Large intestine (tissue), 3 donors: Measurements from ENCODE around the gene FARS2. TPM values are rescaled to one million over a fixed set of nuclear protein-coding genes. Genes with fewer than 3 reads are reported as not detected.

Source experiments
- DNase-seq, 2 donors: peaks; one replicate each; pipeline versions ENCODE4 v3.0.0 to v3.0.0-alpha.2; 2013
- H3K27ac ChIP-seq: one replicate; pipeline ENCODE4 v1.5.1; 2013; ENCODE audit warnings: low read length
- H3K27me3 ChIP-seq: 2 replicates; pipeline ENCODE4 v1.6.1; 2013; ENCODE audit warnings: low read length; ENCODE audit not compliant: control insufficient read depth, insufficient read depth
- H3K36me3 ChIP-seq: 2 replicates; pipeline ENCODE4 v1.6.1; 2013; ENCODE audit warnings: low read length; ENCODE audit not compliant: control insufficient read depth, insufficient read depth
- H3K4me1 ChIP-seq: one replicate; pipeline ENCODE4 v1.6.1; 2013; ENCODE audit warnings: low read length; ENCODE audit not compliant: control insufficient read depth, insufficient read depth
- H3K4me3 ChIP-seq: one replicate; pipeline ENCODE4 v1.5.1; 2013; ENCODE audit warnings: low read length
- H3K9me3 ChIP-seq: one replicate; pipeline ENCODE4 v1.6.1; 2013; ENCODE audit warnings: mild to moderate bottlenecking, low read depth, low read length, moderate library complexity; ENCODE audit not compliant: control insufficient read depth
- WGBS: methylation state at CpG from one replicate; pipeline ENCODE4 v1.1.5; 2013; ENCODE audit warnings: low lambda C conversion rate; ENCODE audit not compliant: insufficient coverage; 5-methylcytosine and 5-hydroxymethylcytosine counted together
- polyA plus RNA-seq: library from polyadenylated mRNA; unstranded; fragments of 120-200 nt; gene quantifications from one replicate; pipeline ENCODE4 v1.2.1, GENCODE V29; 2013

FARS2 gene
- polyA plus RNA-seq, 1 donor, result 14.3 TPM

- H3K36me3 ChIP-seq, result no peaks in the 10 kb centered on the region
- H3K27me3 ChIP-seq, result no peaks in the 10 kb centered on the region
- 95% methylated on average over 3 of the region's 3 CpGs for WGBS
- no peaks in the 10 kb centered on the region for H3K9me3 ChIP-seq
- no peak overlapping the region for H3K4me3 ChIP-seq
- H3K27ac ChIP-seq, result no peak overlapping the region
- DNase-seq, result no peak
- no peaks in the 10 kb centered on the region for H3K4me1 ChIP-seq
Measured at GRCh38 chr6:5390177-5390576, 128.9 kb downstream of the FARS2 start.

GRCh38 chr6:5394280-5394679, 133.0 kb downstream of the FARS2 start:
- Histone ChIP-seq H3K4me3 (no peak overlapping the region), H3K27me3 (no peaks in the 10 kb centered on the region), H3K4me1 (no peaks in the 10 kb centered on the region), H3K27ac (no peak overlapping the region), H3K36me3 (no peaks in the 10 kb centered on the region), H3K9me3 (no peaks in the 10 kb centered on the region)
- no CpG with 5 or more reads among the region's 4 CpGs for WGBS
- DNase-seq, result no peak

- H3K27ac ChIP-seq, result no peak overlapping the region
Measured at GRCh38 chr6:5395719-5396118, 134.4 kb downstream of the FARS2 start.

GRCh38 chr6:5398530-5398929, 137.2 kb downstream of the FARS2 start:
- Histone ChIP-seq H3K27me3 (no peaks in the 10 kb centered on the region), H3K36me3 (no peaks in the 10 kb centered on the region), H3K9me3 (peaks cover 8% of the 10 kb centered on the region), H3K4me3 (no peak overlapping the region), H3K4me1 (no peaks in the 10 kb centered on the region), H3K27ac (no peak overlapping the region)
- 60% methylated on average over 1 of the region's 1 CpG for WGBS
- peak in 1 of 2 donors; percentile 42 for DNase-seq

More at GRCh38 chr6:5395719-5396118, 134.4 kb downstream of the FARS2 start:
- Histone ChIP-seq H3K27me3 (no peaks in the 10 kb centered on the region), H3K9me3 (no peaks in the 10 kb centered on the region), H3K4me3 (no peak overlapping the region), H3K4me1 (no peaks in the 10 kb centered on the region), H3K36me3 (no peaks in the 10 kb centered on the region)
- DNase-seq, result no peak

GRCh38 chr6:5399391-5399790, 138.1 kb downstream of the FARS2 start:
- Histone ChIP-seq H3K27me3 (no peaks in the 10 kb centered on the region), H3K9me3 (peaks cover 8% of the 10 kb centered on the region), H3K27ac (no peak overlapping the region), H3K36me3 (no peaks in the 10 kb centered on the region), H3K4me3 (no peak overlapping the region), H3K4me1 (no peaks in the 10 kb centered on the region)
- DNase-seq, result no peak
- 100% methylated on average over 1 of the region's 2 CpGs for WGBS

GRCh38 chr6:5401845-5402738, 140.8 kb downstream of the FARS2 start:
- 94% methylated on average over 4 of the region's 4 CpGs for WGBS
- Histone ChIP-seq H3K36me3 (no peaks in the 10 kb centered on the region), H3K4me1 (no peaks in the 10 kb centered on the region), H3K4me3 (no peak overlapping the region), H3K27me3 (no peaks in the 10 kb centered on the region), H3K9me3 (peaks cover 8% of the 10 kb centered on the region), H3K27ac (no peak overlapping the region)
- DNase-seq, result no peak

- WGBS, result no CpG with 5 or more reads among the region's 3 CpGs
Measured at GRCh38 chr6:5403076-5403475, 141.8 kb downstream of the FARS2 start.

GRCh38 chr6:5403609-5404008, 142.3 kb downstream of the FARS2 start:
- no peak for DNase-seq
- no peak overlapping the region for H3K27ac ChIP-seq
- H3K9me3 ChIP-seq, result peaks cover 8% of the 10 kb centered on the region
- no peaks in the 10 kb centered on the region for H3K4me1 ChIP-seq
- H3K27me3 ChIP-seq, result no peaks in the 10 kb centered on the region
- no peak overlapping the region for H3K4me3 ChIP-seq
- no peaks in the 10 kb centered on the region for H3K36me3 ChIP-seq

More at GRCh38 chr6:5403076-5403475, 141.8 kb downstream of the FARS2 start:
- no peak for DNase-seq
- Histone ChIP-seq H3K27me3 (no peaks in the 10 kb centered on the region), H3K27ac (no peak overlapping the region), H3K9me3 (peaks cover 8% of the 10 kb centered on the region), H3K4me3 (no peak overlapping the region), H3K4me1 (no peaks in the 10 kb centered on the region), H3K36me3 (no peaks in the 10 kb centered on the region)

- Histone ChIP-seq H3K4me3 (no peak overlapping the region), H3K27me3 (no peaks in the 10 kb centered on the region), H3K9me3 (peaks cover 8% of the 10 kb centered on the region), H3K36me3 (peaks cover 2% of the 10 kb centered on the region), H3K27ac (no peak overlapping the region), H3K4me1 (no peaks in the 10 kb centered on the region)
- 100% methylated on average over 1 of the region's 4 CpGs for WGBS
- DNase-seq, result no peak
Measured at GRCh38 chr6:5405976-5406375, 144.7 kb downstream of the FARS2 start.

GRCh38 chr6:5411414-5411813, 150.1 kb downstream of the FARS2 start:
- no peaks in the 10 kb centered on the region for H3K4me1 ChIP-seq
- H3K27me3 ChIP-seq, result no peaks in the 10 kb centered on the region
- H3K27ac ChIP-seq, result no peak overlapping the region
- no peak overlapping the region for H3K4me3 ChIP-seq
- no peaks in the 10 kb centered on the region for H3K9me3 ChIP-seq
- peaks cover 2% of the 10 kb centered on the region for H3K36me3 ChIP-seq
- no peak for DNase-seq

- peaks cover 2% of the 10 kb centered on the region for H3K36me3 ChIP-seq
- WGBS, result no CpG with 5 or more reads among the region's 5 CpGs
Measured at GRCh38 chr6:5412017-5412416, 150.7 kb downstream of the FARS2 start.

More at GRCh38 chr6:5412017-5412416, 150.7 kb downstream of the FARS2 start:
- Histone ChIP-seq H3K4me1 (no peaks in the 10 kb centered on the region), H3K4me3 (no peak overlapping the region), H3K27ac (no peak overlapping the region), H3K27me3 (no peaks in the 10 kb centered on the region), H3K9me3 (peaks cover under 1% of the 10 kb centered on the region)
- DNase-seq, result no peak
